GM12873 (cell line): ENCODE data around the gene MVP.

Experiments used
- TF ChIP-seq, protein P1 (sequence below): IDR thresholded peaks from 2 replicates; pipeline ENCODE4 v1.5.1; 2012; ENCODE audit warnings: low read depth, mild to moderate bottlenecking, moderate library complexity, low read length, control low read depth; ENCODE audit not compliant: insufficient read depth; ENCODE audit errors: missing control alignments

The MVP gene

DNA sequence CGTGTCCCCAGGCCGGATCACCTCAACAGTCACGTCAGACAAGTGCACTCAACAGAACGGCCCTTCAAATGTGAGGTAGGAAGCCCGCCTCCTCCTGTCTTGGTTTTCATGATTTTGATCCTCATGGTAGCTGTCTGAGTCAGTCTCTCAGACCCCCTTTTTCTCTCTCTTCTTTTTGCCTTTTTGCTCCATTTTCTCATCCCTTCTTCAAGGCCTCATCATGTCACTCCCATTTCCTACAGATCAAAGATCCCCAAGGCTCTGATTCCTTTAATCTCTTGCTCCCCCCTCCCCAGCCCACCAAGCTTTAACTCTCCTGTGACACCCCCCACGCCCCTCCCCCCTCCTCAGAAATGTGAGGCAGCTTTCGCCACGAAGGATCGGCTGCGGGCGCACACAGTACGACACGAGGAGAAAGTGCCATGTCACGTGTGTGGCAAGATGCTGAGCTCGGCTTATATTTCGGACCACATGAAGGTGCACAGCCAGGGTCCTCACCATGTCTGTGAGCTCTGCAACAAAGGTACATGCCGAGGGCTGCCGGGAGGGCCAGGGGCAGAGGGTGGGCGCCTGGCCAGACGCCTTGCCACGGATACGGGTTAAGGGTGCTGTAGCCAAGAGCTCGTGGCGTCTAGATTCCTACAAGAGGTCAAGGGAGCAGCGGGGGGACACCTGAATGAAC, 11.9 kb upstream of the MVP start:
- TF ChIP-seq, protein P1, sequence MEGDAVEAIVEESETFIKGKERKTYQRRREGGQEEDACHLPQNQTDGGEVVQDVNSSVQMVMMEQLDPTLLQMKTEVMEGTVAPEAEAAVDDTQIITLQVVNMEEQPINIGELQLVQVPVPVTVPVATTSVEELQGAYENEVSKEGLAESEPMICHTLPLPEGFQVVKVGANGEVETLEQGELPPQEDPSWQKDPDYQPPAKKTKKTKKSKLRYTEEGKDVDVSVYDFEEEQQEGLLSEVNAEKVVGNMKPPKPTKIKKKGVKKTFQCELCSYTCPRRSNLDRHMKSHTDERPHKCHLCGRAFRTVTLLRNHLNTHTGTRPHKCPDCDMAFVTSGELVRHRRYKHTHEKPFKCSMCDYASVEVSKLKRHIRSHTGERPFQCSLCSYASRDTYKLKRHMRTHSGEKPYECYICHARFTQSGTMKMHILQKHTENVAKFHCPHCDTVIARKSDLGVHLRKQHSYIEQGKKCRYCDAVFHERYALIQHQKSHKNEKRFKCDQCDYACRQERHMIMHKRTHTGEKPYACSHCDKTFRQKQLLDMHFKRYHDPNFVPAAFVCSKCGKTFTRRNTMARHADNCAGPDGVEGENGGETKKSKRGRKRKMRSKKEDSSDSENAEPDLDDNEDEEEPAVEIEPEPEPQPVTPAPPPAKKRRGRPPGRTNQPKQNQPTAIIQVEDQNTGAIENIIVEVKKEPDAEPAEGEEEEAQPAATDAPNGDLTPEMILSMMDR: no peak

- TF ChIP-seq, protein P1: no peak
Measured at GRCh38 chr16:29809031-29809747, 11.1 kb upstream of the MVP start.

- TF ChIP-seq, protein P1: no peak
Measured at GRCh38 chr16:29809850-29810698, 10.2 kb upstream of the MVP start.

DNA sequence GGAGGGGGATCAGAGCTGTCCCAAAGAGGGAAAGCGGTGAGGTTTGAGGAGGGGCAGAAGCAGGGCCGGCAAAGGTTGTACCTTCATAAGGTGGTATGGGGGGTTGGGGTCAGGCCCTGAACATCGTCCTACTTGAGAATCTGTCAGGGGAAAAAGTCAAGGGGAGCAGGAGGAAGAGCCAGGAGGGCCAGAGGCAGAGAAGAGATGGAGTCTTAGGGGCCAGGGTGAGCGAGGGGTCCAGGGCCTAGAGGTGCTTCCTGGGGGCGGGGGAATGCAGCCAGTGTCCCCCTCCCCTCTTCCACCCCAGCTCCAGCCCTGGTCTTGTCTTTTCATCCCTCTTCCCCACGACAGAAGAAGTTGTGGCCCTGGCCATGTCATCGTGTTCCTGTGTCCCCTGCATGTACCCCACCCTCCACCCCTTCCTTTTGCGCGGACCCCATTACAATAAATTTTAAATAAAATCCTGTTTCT, 9.5 kb upstream of the MVP start:
- TF ChIP-seq, protein P1: no peak

- TF ChIP-seq, protein P1: no peak
Measured at GRCh38 chr16:29811170-29811895, 8.9 kb upstream of the MVP start.

DNA sequence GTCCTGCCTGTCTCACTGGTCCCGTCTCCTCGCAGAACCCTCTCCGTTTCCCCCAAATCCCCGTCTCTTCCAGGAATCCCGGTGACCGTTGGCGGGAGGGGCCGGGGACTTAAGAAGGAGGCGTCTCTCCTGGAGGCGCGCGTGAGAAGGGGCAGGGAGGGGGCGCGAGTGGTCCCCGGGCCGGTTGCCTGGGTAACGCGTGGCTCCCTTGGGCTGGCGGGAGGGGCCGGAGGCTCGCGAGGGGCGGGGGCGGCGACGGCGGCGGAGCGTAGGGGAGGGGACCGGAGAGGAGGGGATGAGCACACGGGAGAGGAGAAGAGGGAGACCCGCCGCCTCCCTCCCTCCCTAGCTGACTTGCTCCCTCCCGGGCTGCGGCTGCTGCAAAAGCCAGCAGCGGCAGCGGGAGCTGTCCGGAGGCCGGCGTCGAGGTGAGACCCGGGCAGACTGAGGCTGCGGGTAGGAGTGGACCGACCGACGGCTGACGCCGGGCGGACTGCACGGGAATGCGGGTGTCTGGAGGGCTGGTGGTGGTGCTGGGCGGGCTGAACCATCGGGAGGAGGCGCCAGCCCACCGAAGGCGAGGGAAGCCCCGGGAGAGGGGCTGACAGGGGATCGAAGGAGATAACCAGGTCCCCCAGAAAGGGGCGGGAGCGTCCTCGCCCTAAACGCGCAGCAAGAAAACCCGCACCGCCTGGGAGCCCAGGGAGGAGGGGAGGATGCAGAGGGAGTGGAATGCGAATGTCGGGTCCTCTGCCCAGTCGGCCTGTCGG, 8.2 kb upstream of the MVP start, which contains the start of gene PRRT2:
TSS of gene PRRT2 (plus strand) at position 298 of the 770 bp plus-strand sequence. CDS start 862 bp downstream, outside the sequence.
- TF ChIP-seq, protein P1: no peak
